IMR-90 (cell line): ENCODE data around the gene ZNF684. TPM values are rescaled to one million over a fixed set of nuclear protein-coding genes. Genes with fewer than 3 reads are reported as not detected.

Experiments used
- ATAC-seq: fragments of 200-7000 bp; cut with Tn5 transposase; 2 replicates; pipeline ENCODE4 v1.9.1; 2020; ENCODE audit warnings: low read depth, mild to moderate bottlenecking, moderate library complexity
- BruUV-seq: library from RNA; stranded (reverse); fragments of 400-500 nt; replicated peaks from 2 replicates; lab custom pipeline; 2021; lab: Mats Ljungman, UMichigan
- CTCF ChIA-PET: fragments of 300-600 bp; formaldehyde crosslinking; extraction: SDS; loops from one replicate; lab custom pipeline; 2021; ENCODE audit warnings: antibody characterized with exemption; lab: Yijun Ruan, JAX
- POLR2A ChIA-PET: fragments of 300-600 bp; sonication (Branson Sonifier 250); formaldehyde crosslinking; loops from one replicate; lab custom pipeline; 2022; ENCODE audit warnings: antibody characterized with exemption; ENCODE audit not compliant: unreplicated experiment; lab: Charles Lee
- DNase-seq: peaks from one replicate; pipeline ENCODE4 v3.0.0; 2013
- H2AFZ ChIP-seq: replicated peaks from 2 replicates; pipeline ENCODE3; 2013; ENCODE audit warnings: low read length, mild to moderate bottlenecking; ENCODE audit not compliant: poor library complexity
- H2AK5ac ChIP-seq: 2 replicates; pipeline ENCODE4 v1.6.1; 2013; ENCODE audit warnings: low read depth, low read length, inconsistent platforms
- H2AK9ac ChIP-seq: replicated peaks from 2 replicates; pipeline ENCODE3; 2013; ENCODE audit warnings: mild to moderate bottlenecking, low read depth, low read length, moderate library complexity; ENCODE audit not compliant: poor library complexity
- H2BK120ac ChIP-seq: 2 replicates; pipeline ENCODE4 v1.6.1; 2013; ENCODE audit warnings: low read depth, low read length, inconsistent platforms
- H2BK15ac ChIP-seq: 3 replicates; pipeline ENCODE4 v1.6.1; 2013; ENCODE audit warnings: low read depth, low read length, inconsistent platforms
- H2BK20ac ChIP-seq: 2 replicates; pipeline ENCODE4 v1.6.1; 2013; ENCODE audit warnings: low read depth, mild to moderate bottlenecking, inconsistent platforms, low read length, moderate library complexity
- H2BK5ac ChIP-seq: 2 replicates; pipeline ENCODE4 v1.6.1; 2013; ENCODE audit warnings: mild to moderate bottlenecking, low read depth, low read length, inconsistent platforms; ENCODE audit not compliant: poor library complexity, severe bottlenecking
- H3K14ac ChIP-seq: replicated peaks from 2 replicates; pipeline ENCODE4 v1.6.1; 2013; ENCODE audit warnings: low read depth, low read length, inconsistent platforms
- H3K18ac ChIP-seq: 2 replicates; pipeline ENCODE4 v1.6.1; 2013; ENCODE audit warnings: low read depth, low read length, control low read depth
- H3K23ac ChIP-seq: 2 replicates; pipeline ENCODE4 v1.6.1; 2013; ENCODE audit warnings: low read depth, low read length, inconsistent platforms
- H3K27ac ChIP-seq: 2 replicates; pipeline ENCODE4 v1.5.1; 2013; ENCODE audit warnings: mild to moderate bottlenecking, control low read depth, low read length; ENCODE audit not compliant: insufficient read depth
- H3K27me3 ChIP-seq: 2 replicates; pipeline ENCODE4 v1.6.1; 2013; ENCODE audit warnings: low read length; ENCODE audit not compliant: control insufficient read depth, insufficient read depth
- H3K36me3 ChIP-seq: 2 replicates; pipeline ENCODE4 v1.6.1; 2013; ENCODE audit warnings: low read length, mixed read lengths; ENCODE audit not compliant: control insufficient read depth, insufficient read depth
- H3K4ac ChIP-seq: 2 replicates; pipeline ENCODE4 v1.6.1; 2013; ENCODE audit warnings: low read depth, low read length, inconsistent platforms
- H3K4me1 ChIP-seq: 2 replicates; pipeline ENCODE4 v1.6.1; 2013; ENCODE audit warnings: low read length, mixed read lengths; ENCODE audit not compliant: control insufficient read depth, insufficient read depth
- H3K4me2 ChIP-seq: 2 replicates; pipeline ENCODE4 v1.6.1; 2013; ENCODE audit warnings: low read depth, mild to moderate bottlenecking, control low read depth, low read length, moderate library complexity
- H3K4me3 ChIP-seq: 2 replicates; pipeline ENCODE4 v1.5.1; 2013; ENCODE audit warnings: low read depth, mild to moderate bottlenecking, control low read depth, low read length, moderate library complexity; ENCODE audit not compliant: insufficient read depth
- H3K56ac ChIP-seq: 2 replicates; pipeline ENCODE4 v1.6.1; 2013; ENCODE audit warnings: low read length, inconsistent platforms; ENCODE audit not compliant: insufficient read depth; ENCODE audit errors: extremely low read depth
- H3K79me1 ChIP-seq, 2 experiments: 2 replicates each; pipeline ENCODE4 v1.6.1; 2013; ENCODE audit warnings: low read length in 2 of 2, inconsistent platforms in 1 of 2, low read depth in 1 of 2
- H3K9ac ChIP-seq: 2 replicates; pipeline ENCODE4 v1.6.1; 2013; ENCODE audit warnings: low read depth, low read length, control low read depth
- H3K9me1 ChIP-seq: 2 replicates; pipeline ENCODE4 v1.6.1; 2013; ENCODE audit warnings: low read length, inconsistent platforms; ENCODE audit not compliant: insufficient read depth
- H3K9me3 ChIP-seq: 2 replicates; pipeline ENCODE4 v1.6.1; 2013; ENCODE audit warnings: low read length; ENCODE audit not compliant: control insufficient read depth, insufficient read depth
- H4K20me1 ChIP-seq: 2 replicates; pipeline ENCODE4 v1.6.1; 2013; ENCODE audit warnings: low read length, inconsistent platforms; ENCODE audit not compliant: insufficient read depth
- H4K5ac ChIP-seq: 2 replicates; pipeline ENCODE4 v1.6.1; 2013; ENCODE audit warnings: mild to moderate bottlenecking, low read depth, low read length, control low read depth
- H4K8ac ChIP-seq, 2 experiments: 2 replicates each; pipeline ENCODE4 v1.6.1; 2013; ENCODE audit warnings: low read depth in 2 of 2, low read length in 2 of 2, control low read depth in 1 of 2, inconsistent platforms in 1 of 2
- H4K91ac ChIP-seq: 2 replicates; pipeline ENCODE4 v1.6.1; 2013; ENCODE audit warnings: low read depth, low read length, inconsistent platforms; ENCODE audit not compliant: insufficient read depth
- BHLHE40 ChIP-seq: fragments of 150-350 bp; IDR thresholded peaks from 2 replicates; pipeline ENCODE4 v1.6.1; 2016; ENCODE audit warnings: mild to moderate bottlenecking, low read depth, low read length
- CEBPB ChIP-seq: IDR thresholded peaks from 2 replicates; pipeline ENCODE4 v1.6.1; 2012; ENCODE audit warnings: low read depth, low read length, improper control_type of control experiment
- MAFK ChIP-seq: IDR thresholded peaks from 2 replicates; pipeline ENCODE4 v1.6.1; 2012; ENCODE audit warnings: low read depth, low read length, improper control_type of control experiment
- MAZ ChIP-seq: IDR thresholded peaks from 2 replicates; pipeline ENCODE4 v1.6.1; 2012; ENCODE audit warnings: low read depth, mild to moderate bottlenecking, low read length, improper control_type of control experiment, moderate library complexity, borderline replicate concordance
- NFE2L2 ChIP-seq: fragments of 150-350 bp; IDR thresholded peaks from 2 replicates; pipeline ENCODE4 v1.6.1; 2016; ENCODE audit warnings: low read depth, mild to moderate bottlenecking, low read length
- POLR2A ChIP-seq: IDR thresholded peaks from 2 replicates; pipeline ENCODE4 v1.6.1; 2012; ENCODE audit warnings: mild to moderate bottlenecking, low read depth, low read length
- RAD21 ChIP-seq: IDR thresholded peaks from 2 replicates; pipeline ENCODE4 v1.6.1; 2012; ENCODE audit warnings: low read length, improper control_type of control experiment
- SMC3 ChIP-seq: fragments of 150-350 bp; IDR thresholded peaks from 2 replicates; pipeline ENCODE4 v1.6.1; 2016; ENCODE audit warnings: low read depth, mild to moderate bottlenecking, antibody characterized with exemption, low read length, moderate library complexity
- WGBS, 2 experiments: methylation state at CpG; one replicate each; pipeline versions ENCODE4 v1.1.5 to v1.1.7; 2013; ENCODE audit warnings: missing lambda C conversion rate in 2 of 2; ENCODE audit not compliant: insufficient read length in 1 of 2; ENCODE audit errors: extremely low coverage in 2 of 2; 5-methylcytosine and 5-hydroxymethylcytosine counted together
- dilution Hi-C: fragments of 300-500 bp; cut with HindIII; formaldehyde crosslinking; loops from one replicate; pipeline ENCODE4 v1.14.3; 2018; ENCODE audit warnings: low sequenced_read_pairs; ENCODE audit not compliant: unreplicated experiment
- in situ Hi-C: fragments of 300-500 bp; cut with MboI; formaldehyde crosslinking; loops from 3 replicates; pipeline ENCODE4 v1.14.3; 2019; ENCODE audit warnings: low sequenced_read_pairs, inconsistent platforms, mixed read lengths
- intact Hi-C: fragments of 100-400 bp; cut with micrococcal nuclease; formaldehyde crosslinking; loops from 2 replicates; pipeline ENCODE4 v1.10.0; 2022
- polyA plus RNA-seq, 3 experiments: library from polyadenylated mRNA; depleted of rRNA; stranded (reverse); fragments of >200 nt; gene quantifications; 2 replicates each; pipeline ENCODE4 v1.2.3, GENCODE V29; 2012; ENCODE audit warnings: low replicate concordance in 1 of 3
- total RNA-seq: library from RNA; depleted of rRNA; stranded (reverse); fragments of >200 nt; gene quantifications from 2 replicates; pipeline ENCODE4 v1.2.3, GENCODE V29; 2012
- TF ChIP-seq, protein P1 (sequence below): fragments of 150-350 bp; IDR thresholded peaks from 2 replicates; pipeline ENCODE4 v1.6.1; 2017; ENCODE audit warnings: mild to moderate bottlenecking, antibody characterized with exemption, low read length, low read depth
- TF ChIP-seq, protein P2 (sequence below): conservative IDR thresholded peaks from 2 replicates; pipeline ENCODE4 v1.5.1; 2012; ENCODE audit warnings: mild to moderate bottlenecking, low read depth, low read length, improper control_type of control experiment
- TF ChIP-seq, protein P3 (sequence below): fragments of 150-350 bp; IDR thresholded peaks from 2 replicates; pipeline ENCODE4 v1.6.1; 2016; ENCODE audit warnings: low read depth, mild to moderate bottlenecking, low read length, moderate library complexity, borderline replicate concordance

The ZNF684 gene
- total and polyA plus RNA-seq, 2 of the 4 experiments (the other 2 are of a cell fraction), result 1.4 to 4.1 TPM

- no peaks in the 10 kb centered on the region for H3K27me3 ChIP-seq
- H2BK120ac ChIP-seq, result no peak overlapping the region
- H4K8ac ChIP-seq, result no peak overlapping the region
- H3K9ac ChIP-seq, result no peak overlapping the region
- H2AK5ac ChIP-seq, result no peak overlapping the region
- BruUV-seq, result no TSS peak
- no peaks in the 10 kb centered on the region; the same call in 1 of the 2 replicates for H3K9me1 ChIP-seq
- H4K5ac ChIP-seq, result no peak overlapping the region
- no peak overlapping the region for H2AK9ac ChIP-seq
- H3K27ac ChIP-seq, result no peak overlapping the region
- H3K4me3 ChIP-seq, result no peak overlapping the region
- no CpG with 5 or more reads among the region's 2 CpGs for WGBS, 2 experiments
- no peak overlapping the region for H3K18ac ChIP-seq
- intact Hi-C loops (loop anchor here (10.0 kb wide), 1 partner anchor 129 kb away; the partner anchor contains the start of gene RIMS3), dilution Hi-C loops (no loop called here), in situ Hi-C loops (no loop called here)
- no peak overlapping the region for H3K4me2 ChIP-seq
- H3K4me1 ChIP-seq, result no peaks in the 10 kb centered on the region
- no peaks in the 10 kb centered on the region for H3K9me3 ChIP-seq
- H2BK5ac ChIP-seq, result no peak overlapping the region
- H3K4ac ChIP-seq, result no peak overlapping the region
- H2BK20ac ChIP-seq, result no peak overlapping the region
- no peaks in the 10 kb centered on the region for H3K36me3 ChIP-seq
- no peak overlapping the region for H4K91ac ChIP-seq
- no peak for ATAC-seq
- no peaks in the 10 kb centered on the region for H4K20me1 ChIP-seq
- POLR2A ChIA-PET, result no interaction called here
- peaks cover 0 to 7% of the 10 kb centered on the region in 2 experiments; a peak in 3 of 4 replicates for H3K79me1 ChIP-seq
- DNase-seq, result no peak
- H2AFZ ChIP-seq, result no peak overlapping the region
- TF ChIP-seq RAD21 (no peak), NFE2L2 (no peak), MAZ (no peak), BHLHE40 (no peak), CEBPB (no peak), POLR2A (no peak), SMC3 (no peak), MAFK (no peak)
- TF ChIP-seq, protein P1, sequence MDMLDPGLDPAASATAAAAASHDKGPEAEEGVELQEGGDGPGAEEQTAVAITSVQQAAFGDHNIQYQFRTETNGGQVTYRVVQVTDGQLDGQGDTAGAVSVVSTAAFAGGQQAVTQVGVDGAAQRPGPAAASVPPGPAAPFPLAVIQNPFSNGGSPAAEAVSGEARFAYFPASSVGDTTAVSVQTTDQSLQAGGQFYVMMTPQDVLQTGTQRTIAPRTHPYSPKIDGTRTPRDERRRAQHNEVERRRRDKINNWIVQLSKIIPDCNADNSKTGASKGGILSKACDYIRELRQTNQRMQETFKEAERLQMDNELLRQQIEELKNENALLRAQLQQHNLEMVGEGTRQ, result no peak
- TF ChIP-seq, protein P2, sequence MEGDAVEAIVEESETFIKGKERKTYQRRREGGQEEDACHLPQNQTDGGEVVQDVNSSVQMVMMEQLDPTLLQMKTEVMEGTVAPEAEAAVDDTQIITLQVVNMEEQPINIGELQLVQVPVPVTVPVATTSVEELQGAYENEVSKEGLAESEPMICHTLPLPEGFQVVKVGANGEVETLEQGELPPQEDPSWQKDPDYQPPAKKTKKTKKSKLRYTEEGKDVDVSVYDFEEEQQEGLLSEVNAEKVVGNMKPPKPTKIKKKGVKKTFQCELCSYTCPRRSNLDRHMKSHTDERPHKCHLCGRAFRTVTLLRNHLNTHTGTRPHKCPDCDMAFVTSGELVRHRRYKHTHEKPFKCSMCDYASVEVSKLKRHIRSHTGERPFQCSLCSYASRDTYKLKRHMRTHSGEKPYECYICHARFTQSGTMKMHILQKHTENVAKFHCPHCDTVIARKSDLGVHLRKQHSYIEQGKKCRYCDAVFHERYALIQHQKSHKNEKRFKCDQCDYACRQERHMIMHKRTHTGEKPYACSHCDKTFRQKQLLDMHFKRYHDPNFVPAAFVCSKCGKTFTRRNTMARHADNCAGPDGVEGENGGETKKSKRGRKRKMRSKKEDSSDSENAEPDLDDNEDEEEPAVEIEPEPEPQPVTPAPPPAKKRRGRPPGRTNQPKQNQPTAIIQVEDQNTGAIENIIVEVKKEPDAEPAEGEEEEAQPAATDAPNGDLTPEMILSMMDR, result no peak
- TF ChIP-seq, protein P3, sequence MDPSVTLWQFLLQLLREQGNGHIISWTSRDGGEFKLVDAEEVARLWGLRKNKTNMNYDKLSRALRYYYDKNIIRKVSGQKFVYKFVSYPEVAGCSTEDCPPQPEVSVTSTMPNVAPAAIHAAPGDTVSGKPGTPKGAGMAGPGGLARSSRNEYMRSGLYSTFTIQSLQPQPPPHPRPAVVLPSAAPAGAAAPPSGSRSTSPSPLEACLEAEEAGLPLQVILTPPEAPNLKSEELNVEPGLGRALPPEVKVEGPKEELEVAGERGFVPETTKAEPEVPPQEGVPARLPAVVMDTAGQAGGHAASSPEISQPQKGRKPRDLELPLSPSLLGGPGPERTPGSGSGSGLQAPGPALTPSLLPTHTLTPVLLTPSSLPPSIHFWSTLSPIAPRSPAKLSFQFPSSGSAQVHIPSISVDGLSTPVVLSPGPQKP, result no peak
- no peak overlapping the region for H2BK15ac ChIP-seq
- no peak overlapping the region for H3K23ac ChIP-seq
- CTCF ChIA-PET, result no interaction called here
- H3K56ac ChIP-seq, result no peak overlapping the region
- no peak overlapping the region for H3K14ac ChIP-seq
Observed at GRCh38 chr1:40535732-40536131, 4.3 kb downstream of the ZNF684 start.
